Posterior vena cava (tissue), 2 donors: ENCODE data around the gene ATP11C. TPM values are rescaled to one million over a fixed set of nuclear protein-coding genes. Genes with fewer than 3 reads are reported as not detected.
"Not testable (repeated sequence)": the region's sequence is repeated elsewhere in the genome, so short reads cannot be mapped to it uniquely, and the experiment has no call there.

Source experiments
- DNase-seq: peaks from one replicate; pipeline ENCODE4 v3.0.0-alpha.2; 2020; ENCODE audit warnings: low spot score
- intact Hi-C, 2 donors: fragments of 100-400 bp; cut with DNase I; formaldehyde crosslinking; loops; one replicate each; pipeline versions ENCODE4 v1.14.1 to v1.14.2; 2022 to 2023
- total RNA-seq, 2 donors: library from RNA; stranded (reverse); fragmentation: NEBNext Ultra II Directional; extraction: Animal tissue kit (Norgen Biotek cat#: 25700); gene quantifications; one replicate each; pipeline ENCODE4 v1.2.1, GENCODE V29; 2021
- donor health status: DM: yes; HTN: yes; CAD: no.
- donor health status: DM: yes; HTN: yes; CAD: no.

ATP11C gene
- total RNA-seq, 2 donors from 2014 or later: 24.5 to 27.2 TPM

- intact Hi-C loops: no loop called here
- DNase-seq: no peak
These were observed 55.0 kb downstream of the ATP11C start for GRCh38 chrX:139877710-139878414.

GRCh38 chrX:139875841-139876240, 57.0 kb downstream of the ATP11C start:
- intact Hi-C loops: no loop called here

DNA sequence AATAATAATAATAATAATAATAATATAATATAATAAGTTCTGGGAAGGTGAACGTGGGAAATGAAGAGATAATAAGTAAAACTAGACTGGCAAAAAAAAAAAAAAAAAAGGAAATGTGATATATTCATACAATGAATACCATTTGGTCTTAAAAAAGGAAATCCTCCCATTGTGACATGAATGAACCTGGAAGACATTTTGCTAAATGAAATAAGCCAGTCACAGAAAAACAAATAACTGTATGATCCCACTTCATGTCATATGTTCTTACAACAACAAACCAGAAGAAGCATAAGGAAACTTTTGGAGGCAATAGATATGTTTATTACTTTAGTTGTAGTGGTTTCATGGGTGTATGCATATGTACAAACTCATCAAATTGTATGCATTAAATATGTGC, 63.1 kb downstream of the ATP11C start:
- DNase-seq: no peak
- intact Hi-C loops: loop anchor here in 1 of 2 donors (5.0 kb wide), 1 partner anchor 413 kb away; no protein-coding TSS in a partner anchor

More at GRCh38 chrX:139875841-139876240, 57.0 kb downstream of the ATP11C start:
- no peak for DNase-seq

GRCh38 chrX:139864640-139865039, 68.2 kb downstream of the ATP11C start:
- DNase-seq: no peak
- intact Hi-C loops: loop anchor here in 1 of 2 donors (5.0 kb wide), 1 partner anchor 418 kb away; no protein-coding TSS in a partner anchor

DNA sequence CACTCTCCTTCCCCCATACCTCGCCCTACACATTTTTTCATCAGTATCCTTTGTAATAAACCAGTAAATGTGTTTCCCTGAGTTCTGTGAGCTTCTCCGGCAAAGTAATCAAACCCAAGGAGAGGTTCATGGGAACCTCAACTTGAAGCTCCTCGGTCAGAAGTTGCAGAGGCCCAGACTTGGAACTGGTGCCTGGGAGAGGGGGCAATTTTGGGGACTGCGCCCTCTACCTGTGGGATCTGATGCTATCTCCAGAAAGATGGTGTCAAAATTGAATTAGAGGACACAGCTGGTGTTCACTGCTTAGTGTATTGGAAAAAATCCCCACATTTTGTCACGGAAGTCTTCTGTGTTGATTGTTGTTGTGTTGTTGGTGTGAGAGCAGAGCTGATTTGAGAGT, 70.6 kb downstream of the ATP11C start:
- DNase-seq: no peak
- intact Hi-C loops: no loop called here

DNA sequence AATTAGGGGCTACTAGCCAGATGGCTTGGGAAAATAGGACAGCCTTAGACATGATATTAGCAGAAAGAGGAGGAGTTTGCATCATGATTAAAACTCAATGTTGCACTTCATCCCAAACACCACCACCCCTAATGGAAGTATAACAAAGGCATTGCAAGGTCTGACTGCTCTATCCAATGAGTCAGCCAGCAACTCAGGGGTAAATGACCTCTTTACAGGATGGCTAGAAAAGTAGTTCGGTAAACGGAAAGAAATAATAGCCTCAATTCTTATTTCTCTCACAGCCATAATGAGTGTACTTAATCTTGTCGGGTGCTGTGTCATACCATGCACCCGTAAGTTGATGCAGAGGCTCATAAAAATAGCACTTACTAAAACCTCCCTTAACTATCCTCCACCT, 76.0 kb downstream of the ATP11C start:
- DNase-seq, intact Hi-C loops: not testable (repeated sequence)

DNA sequence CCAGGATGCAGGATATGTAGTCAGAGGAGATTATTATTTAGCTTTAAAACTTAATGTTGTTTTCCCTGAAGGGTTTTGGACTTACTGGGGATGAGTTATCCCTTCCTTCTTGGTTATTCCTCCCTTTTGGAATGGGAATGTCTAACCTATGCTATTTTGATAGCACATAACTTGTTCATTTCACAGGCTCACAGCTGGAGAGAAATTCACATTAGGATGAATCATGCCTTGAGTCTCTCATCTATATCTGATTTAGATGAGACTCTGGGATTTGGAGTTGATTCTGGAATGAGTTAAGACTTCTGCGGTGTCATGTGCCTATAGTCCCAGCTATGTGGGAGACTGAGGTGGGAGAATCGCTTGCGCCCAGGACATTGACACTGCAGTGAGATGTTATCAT, 81.1 kb downstream of the ATP11C start:
- no peak for DNase-seq
- intact Hi-C loops: no loop called here

DNA sequence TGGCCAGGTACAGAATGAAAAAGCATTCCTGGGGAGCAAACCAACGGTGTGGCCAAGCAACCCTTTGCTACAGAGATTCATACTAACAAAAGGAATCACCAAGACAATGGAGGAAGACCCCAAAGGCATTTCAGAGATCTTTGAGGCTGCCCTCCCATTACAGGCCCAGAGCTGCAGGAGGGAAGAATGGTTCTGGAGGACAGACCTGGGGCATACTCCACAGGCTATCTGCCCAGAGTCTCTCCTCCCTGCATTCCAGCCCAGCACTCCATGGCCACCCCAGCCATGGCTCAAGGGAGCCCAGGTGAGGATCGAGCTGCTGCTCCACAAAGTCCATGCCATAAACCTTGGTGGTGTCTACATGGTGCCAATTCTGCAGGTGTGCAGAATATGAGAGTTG, 81.9 kb downstream of the ATP11C start:
- intact Hi-C loops: no loop called here
- DNase-seq: no peak

DNA sequence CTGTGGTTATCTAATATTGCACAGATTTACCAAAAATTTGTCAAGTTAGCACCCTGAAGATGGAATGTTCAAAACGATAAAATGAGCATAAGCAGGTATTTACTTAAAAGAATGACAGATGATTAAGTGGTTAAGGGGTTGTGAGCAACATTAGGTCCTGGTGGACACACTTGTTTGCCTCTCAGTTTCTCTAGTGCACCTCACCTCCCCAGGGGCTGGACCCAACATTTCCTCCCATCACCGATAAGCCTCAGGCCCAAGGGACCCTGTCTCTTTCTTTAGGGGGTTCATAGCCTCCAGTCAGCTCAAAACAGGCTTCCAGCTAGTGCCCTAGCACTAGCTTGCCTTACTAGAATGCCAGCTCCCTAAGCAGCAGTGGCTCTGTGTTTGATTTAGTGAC, 88.0 kb downstream of the ATP11C start:
- no peak for DNase-seq
- intact Hi-C loops: no loop called here

DNA sequence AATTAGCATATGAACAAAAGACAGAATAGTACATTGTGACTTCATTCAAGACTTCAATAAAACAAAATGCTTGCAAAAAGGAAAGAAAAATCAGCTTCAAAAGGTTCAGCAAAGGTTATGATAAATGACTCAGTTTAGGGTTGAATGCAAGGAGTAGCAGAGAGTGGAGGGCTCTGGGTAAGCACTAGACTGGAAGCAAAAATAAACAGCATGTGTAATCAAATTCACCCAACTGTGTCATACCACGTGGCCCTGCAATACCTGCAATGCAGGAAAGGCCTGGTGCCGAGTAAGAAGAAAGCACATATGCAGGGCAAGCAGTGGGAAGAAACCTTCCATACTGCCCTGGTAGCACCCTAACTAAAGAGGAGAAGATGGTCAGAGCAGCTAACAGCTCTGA, 88.7 kb downstream of the ATP11C start:
- no peak for DNase-seq
- intact Hi-C loops: no loop called here

GRCh38 chrX:139842326-139843185, 90.3 kb downstream of the ATP11C start:
- intact Hi-C loops: no loop called here
- DNase-seq: no peak

GRCh38 chrX:139836335-139836734, 96.5 kb downstream of the ATP11C start:
- DNase-seq, intact Hi-C loops: not testable (repeated sequence)

GRCh38 chrX:139834879-139835278, 98.0 kb downstream of the ATP11C start:
- intact Hi-C loops: no loop called here
- DNase-seq: no peak

DNA sequence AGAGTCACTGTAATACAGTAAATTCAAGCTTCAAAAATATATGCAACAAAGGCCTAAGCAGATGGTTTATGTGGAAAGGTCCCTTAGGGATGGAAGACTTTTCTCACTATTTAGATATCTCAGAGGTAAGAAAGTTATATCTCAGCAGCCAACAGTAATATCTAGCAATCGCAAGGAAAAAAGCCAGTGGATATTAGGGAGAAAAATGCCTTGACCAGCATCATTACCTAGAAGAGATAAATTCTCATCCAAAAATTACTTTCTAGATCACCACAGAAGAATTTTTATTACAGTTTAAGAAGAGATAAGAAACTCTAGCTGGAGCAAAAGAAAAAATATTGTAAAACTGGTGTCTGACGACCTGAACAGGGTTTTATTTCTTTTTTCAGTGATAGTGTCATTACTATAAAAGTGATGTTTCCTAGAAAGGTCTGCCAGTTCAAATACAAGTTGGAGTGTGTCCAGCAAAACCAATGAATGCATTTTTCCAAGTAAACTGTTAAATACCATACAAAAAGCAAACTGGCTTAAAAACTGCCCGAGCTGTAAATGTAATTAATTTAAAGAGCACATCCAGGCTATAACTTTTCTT, 100.0 kb downstream of the ATP11C start:
- DNase-seq: no peak
- intact Hi-C loops: no loop called here

GRCh38 chrX:139831675-139832456, 101.0 kb downstream of the ATP11C start:
- intact Hi-C loops: no loop called here
- no peak for DNase-seq

GRCh38 chrX:139831017-139831416, 101.8 kb downstream of the ATP11C start:
- intact Hi-C loops: no loop called here
- DNase-seq: no peak

DNA sequence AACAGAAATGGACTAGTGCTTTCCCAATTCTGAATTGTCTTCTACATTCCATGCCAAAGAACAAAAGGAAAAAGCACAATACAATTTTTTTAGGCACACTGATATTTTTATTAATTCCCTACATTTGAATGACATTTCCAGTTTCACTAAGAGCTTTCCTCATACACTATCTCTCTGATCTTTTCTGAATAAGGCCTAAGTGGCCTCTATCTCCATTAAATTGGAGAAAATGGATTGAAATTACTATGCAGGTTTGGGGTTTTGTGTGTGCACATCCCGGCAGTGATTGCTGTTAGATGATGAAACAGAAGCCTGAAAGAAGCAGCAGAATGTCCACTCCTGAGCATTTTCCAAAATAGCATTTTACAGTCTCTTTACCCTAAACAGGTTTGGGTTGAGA, 104.0 kb downstream of the ATP11C start:
- DNase-seq: no peak
- intact Hi-C loops: no loop called here

- intact Hi-C loops: no loop called here
These were observed 104.8 kb downstream of the ATP11C start for GRCh38 chrX:139828033-139828432.

More at GRCh38 chrX:139828033-139828432, 104.8 kb downstream of the ATP11C start:
- DNase-seq: no peak
